Gastrocnemius medialis (tissue), 4 donors: Measurements from ENCODE around the gene SH2D7. TPM values are rescaled to one million over a fixed set of nuclear protein-coding genes. Genes with fewer than 3 reads are reported as not detected.
A peak's percentile ranks its signal among the peaks of the same experiment; 100 is the strongest.

Source experiments
- ATAC-seq, 2 donors: fragments of 150-250 bp; one replicate each; pipeline ENCODE4 v1.9.1; 2016
- DNase-seq, 2 donors: peaks; one replicate each; pipeline ENCODE4 v3.0.0-alpha.2; 2019
- H3K27ac ChIP-seq, 4 donors: fragments of 200-600 bp; sonication (generic); 1 replicate in 1 of 4; 2 replicates in 3 of 4; pipeline ENCODE4 v1.5.1; 2016 to 2018; ENCODE audit warnings: mild to moderate bottlenecking in 2 of 4, moderate library complexity in 1 of 4
- H3K27me3 ChIP-seq, 3 donors: fragments of 200-600 bp; sonication (generic) in 2 of 3; 1 replicate in 1 of 3; 2 replicates in 2 of 3; pipeline versions ENCODE4 v1.5.1 to v1.6.0; 2016 to 2019; ENCODE audit warnings: mild to moderate bottlenecking in 1 of 3, moderate library complexity in 1 of 3
- H3K36me3 ChIP-seq, 2 donors: fragments of 200-600 bp; sonication (generic) in 1 of 2; one replicate each; pipeline ENCODE4 v1.5.1; 2017 to 2018
- H3K4me1 ChIP-seq, 2 donors: fragments of 200-600 bp; sonication (generic) in 1 of 2; one replicate each; pipeline ENCODE4 v1.5.1; 2016 to 2017; ENCODE audit warnings: mild to moderate bottlenecking in 2 of 2
- H3K4me3 ChIP-seq, 4 donors: fragments of 200-600 bp; sonication (generic) in 3 of 4; 1 replicate in 1 of 4; 2 replicates in 3 of 4; pipeline ENCODE4 v1.5.1; 2016 to 2019; ENCODE audit warnings: mild to moderate bottlenecking in 2 of 4
- H3K9me3 ChIP-seq, 3 donors: fragments of 200-600 bp; sonication (generic) in 2 of 3; 1 replicate in 1 of 3; 2 replicates in 2 of 3; pipeline ENCODE4 v1.5.1; 2016 to 2019
- CTCF ChIP-seq, 5 experiments: fragments of 450-650 bp in 3 of 5; fragments of 200-600 bp in 2 of 5; sonication (generic) in 2 of 5; IDR thresholded peaks in 4 of 5; conservative IDR thresholded peaks in 1 of 5; 1 replicate in 4 of 5; 2 replicates in 1 of 5; pipeline ENCODE4 v1.5.1; 2016 to 2019; ENCODE audit warnings: antibody characterized with exemption in 5 of 5, mild to moderate bottlenecking in 3 of 5, moderate library complexity in 3 of 5
- POLR2A ChIP-seq, 2 donors: fragments of 450-650 bp; IDR thresholded peaks; one replicate each; pipeline ENCODE4 v1.6.1; 2017; ENCODE audit warnings: antibody characterized with exemption in 2 of 2, mild to moderate bottlenecking in 2 of 2, moderate library complexity in 2 of 2
- in situ Hi-C, 4 donors: fragments of 200-750 bp; cut with MboI; loops; one replicate each; pipeline versions ENCODE4 v1.15.0 to v1.8.0; 2017; ENCODE audit warnings: low sequenced_read_pairs in 4 of 4
- intact Hi-C: fragments of 100-400 bp; cut with DNase I; formaldehyde crosslinking; loops from one replicate; pipeline ENCODE4 v1.15.1; 2023; ENCODE audit warnings: low total_unique reads
- total RNA-seq, 4 donors: library from RNA; depleted of rRNA; stranded (reverse); fragments of >200 nt; gene quantifications; one replicate each; pipeline versions ENCODE4 v1.1.0 to v1.2.3, GENCODE V29; 2016

Gene SH2D7
- total RNA-seq, 4 donors from 2014 or later = not detected

DNA sequence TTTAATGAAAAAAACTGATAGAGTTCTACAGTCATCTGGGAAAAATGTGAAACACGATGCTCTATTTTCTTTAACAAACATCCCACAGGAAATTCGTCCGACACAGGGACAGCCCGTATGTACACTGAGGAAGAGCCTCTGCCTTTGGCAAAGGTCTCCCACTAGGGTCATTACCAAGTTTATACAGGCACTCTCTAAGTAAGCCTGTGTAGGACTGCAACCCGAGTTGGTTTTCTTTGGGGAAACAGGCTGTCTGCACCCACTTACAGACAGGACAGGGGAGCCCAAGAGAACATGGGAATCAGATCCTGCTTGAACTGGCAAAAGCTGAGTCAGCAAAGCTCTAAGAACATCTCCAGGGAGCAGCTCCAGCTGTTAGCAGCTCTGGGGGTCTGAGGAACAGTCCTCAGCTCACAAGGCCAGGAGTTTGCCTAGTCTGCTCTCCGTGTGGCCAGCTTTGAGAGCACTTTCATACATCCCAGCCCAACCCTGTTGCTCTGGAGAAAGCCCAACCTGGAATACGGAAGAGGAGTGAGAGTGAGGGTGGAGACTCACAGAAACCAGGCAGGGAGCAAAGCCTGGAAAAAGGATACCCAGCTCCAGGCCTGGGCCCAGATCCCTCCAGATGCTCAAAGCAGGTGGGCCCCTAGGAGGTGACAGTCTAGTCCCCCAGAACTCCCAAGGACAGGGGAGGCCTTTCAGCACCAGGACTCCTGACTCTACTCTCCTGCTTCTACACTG, 16.7 kb upstream of the SH2D7 start:
- intact Hi-C loops = loop anchor here (2.0 kb wide), 1 partner anchor 71 kb away; no protein-coding TSS in a partner anchor
- DNase-seq (peak in 1 of 2 donors; percentile 35), ATAC-seq (peak in 1 of 2 donors; percentile 40)
- Histone ChIP-seq H3K9me3 (no peaks in the 10 kb centered on the region), H3K4me1 (peaks cover 33 to 43% of the 10 kb centered on the region in 2 donors), H3K27ac (peak overlapping the region; percentile 65 to 83 (median 79)), H3K36me3 (no peaks in the 10 kb centered on the region), H3K27me3 (no peaks in the 10 kb centered on the region), H3K4me3 (peak overlapping the region; percentile 80 to 89 (median 82))
- TF ChIP-seq CTCF (IDR thresholded peaks at IDR 0.05 in 4 of 5, conservative IDR thresholded peaks at IDR 0.05 in 1 of 5) = no peak
- TF ChIP-seq POLR2A (IDR thresholded peaks at IDR 0.05) = no peak
- in situ Hi-C loops = no loop called here

- peaks cover 26 to 35% of the 10 kb centered on the region in 2 donors for H3K4me1 ChIP-seq
- intact Hi-C loops = loop anchor here (2.0 kb wide), 1 partner anchor 72 kb away; no protein-coding TSS in a partner anchor
- in situ Hi-C loops = no loop called here
These were observed 15.9 kb upstream of the SH2D7 start for GRCh38 chr15:78076231-78077052.

GRCh38 chr15:78077053-78077870, 15.1 kb upstream of the SH2D7 start, which contains the start of gene TBC1D2B:
Gene TBC1D2B, minus strand, starts transcription at chr15:78077711. Its CDS starts 59 bp downstream, at chr15:78077652.
- TF ChIP-seq POLR2A (IDR thresholded peaks at IDR 0.05) (peak; percentile 20 to 41), CTCF (IDR thresholded peaks at IDR 0.05 in 4 of 5, conservative IDR thresholded peaks at IDR 0.05 in 1 of 5) (peak in 1 of 5 experiments; percentile 18)
- H3K9me3 ChIP-seq = no peaks in the 10 kb centered on the region
- no peaks in the 10 kb centered on the region for H3K36me3 ChIP-seq
- H3K4me1 ChIP-seq = peaks cover 17 to 27% of the 10 kb centered on the region in 2 donors
- H3K27ac ChIP-seq = peak within 1 kb of the TSS; percentile 70 to 83 (median 79)
- DNase-seq = peak; percentile 41 to 44
- H3K27me3 ChIP-seq = no peaks in the 10 kb centered on the region
- in situ Hi-C loops (no loop called here), intact Hi-C loops (loop anchor here (2.0 kb wide), 1 partner anchor 72 kb away; no protein-coding TSS in a partner anchor)
- peak; percentile 75 to 79 for ATAC-seq
- H3K4me3 ChIP-seq = peak within 1 kb of the TSS; percentile 80 to 89 (median 82)

More at GRCh38 chr15:78076231-78077052, 15.9 kb upstream of the SH2D7 start:
- TF ChIP-seq CTCF (IDR thresholded peaks at IDR 0.05 in 4 of 5, conservative IDR thresholded peaks at IDR 0.05 in 1 of 5) (no peak), POLR2A (IDR thresholded peaks at IDR 0.05) (no peak)
- no peaks in the 10 kb centered on the region for H3K36me3 ChIP-seq
- H3K27me3 ChIP-seq = no peaks in the 10 kb centered on the region
- H3K4me3 ChIP-seq = peak overlapping the region; percentile 80 to 89 (median 82)
- ATAC-seq = peak; percentile 7 to 20
- no peak for DNase-seq
- no peaks in the 10 kb centered on the region for H3K9me3 ChIP-seq
- H3K27ac ChIP-seq = peak overlapping the region; percentile 65 to 83 (median 79)

- intact Hi-C loops = loop anchor here (2.0 kb wide), 1 partner anchor 73 kb away; no protein-coding TSS in a partner anchor
- H3K27ac ChIP-seq = peak overlapping the region; percentile 70 to 83 (median 78)
- peaks cover 15 to 25% of the 10 kb centered on the region in 2 donors for H3K4me1 ChIP-seq
- no peaks in the 10 kb centered on the region for H3K27me3 ChIP-seq
- peak overlapping the region; percentile 65 to 84 (median 80) for H3K4me3 ChIP-seq
- in situ Hi-C loops = no loop called here
- ATAC-seq = peak; percentile 16 to 18
- H3K36me3 ChIP-seq = no peaks in the 10 kb centered on the region
- no peak for DNase-seq
- no peaks in the 10 kb centered on the region for H3K9me3 ChIP-seq
- no peak for TF ChIP-seq CTCF (IDR thresholded peaks at IDR 0.05 in 4 of 5, conservative IDR thresholded peaks at IDR 0.05 in 1 of 5)
- no peak for TF ChIP-seq POLR2A (IDR thresholded peaks at IDR 0.05)
These were observed 14.5 kb upstream of the SH2D7 start for GRCh38 chr15:78077871-78078210.
